Adrenal gland (tissue), 12 donors: Measurements from ENCODE around the gene C6orf47. TPM values are rescaled to one million over a fixed set of nuclear protein-coding genes. Genes with fewer than 3 reads are reported as not detected.

Source experiments
- DNase-seq, 7 donors: peaks; one replicate each; pipeline ENCODE4 v3.0.0-alpha.2; 2019 to 2020
- H3K27ac ChIP-seq, 5 donors: fragments of 200-600 bp; sonication (generic) in 4 of 5; 1 replicate in 3 of 5; 2 replicates in 2 of 5; pipeline versions ENCODE4 v1.5.1 to v1.8.0; 2016 to 2020; ENCODE audit warnings: mild to moderate bottlenecking in 1 of 5
- H3K27me3 ChIP-seq: fragments of 200-600 bp; 2 replicates; pipeline ENCODE4 v1.8.0; 2021
- H3K36me3 ChIP-seq, 2 donors: fragments of 200-600 bp; replicated peaks in 1 of 2; 1 replicate in 1 of 2; 2 replicates in 1 of 2; pipeline versions ENCODE4 v1.5.1 to v1.8.0; 2018 to 2022
- H3K4me1 ChIP-seq, 2 donors: fragments of 200-600 bp; replicated peaks in 1 of 2; 1 replicate in 1 of 2; 2 replicates in 1 of 2; pipeline versions ENCODE4 v1.5.1 to v1.8.0; 2018 to 2021
- H3K4me3 ChIP-seq, 4 donors: fragments of 200-600 bp; sonication (generic) in 3 of 4; one replicate each; pipeline ENCODE4 v1.5.1; 2016 to 2018
- H3K9me3 ChIP-seq, 3 donors: fragments of 200-600 bp; sonication (generic) in 1 of 3; replicated peaks in 1 of 3; 1 replicate in 2 of 3; 2 replicates in 1 of 3; pipeline versions ENCODE4 v1.5.1 to v1.8.0; 2016 to 2021
- CTCF ChIP-seq, 6 experiments: fragments of 450-650 bp in 4 of 6; fragments of 200-600 bp in 2 of 6; sonication (generic) in 1 of 6; IDR thresholded peaks; 1 replicate in 5 of 6; 2 replicates in 1 of 6; pipeline versions ENCODE4 v1.5.1 to v1.8.0; 2016 to 2021; ENCODE audit warnings: antibody characterized with exemption in 6 of 6, mild to moderate bottlenecking in 2 of 6, moderate library complexity in 1 of 6
- POLR2A ChIP-seq, 2 donors: fragments of 450-650 bp; IDR thresholded peaks; one replicate each; pipeline ENCODE4 v1.6.1; 2017; ENCODE audit warnings: antibody characterized with exemption in 2 of 2, mild to moderate bottlenecking in 2 of 2, moderate library complexity in 1 of 2
- WGBS, 4 donors: extraction: QIAGEN DNeasy Blood & Tissue Kit in 2 of 4; methylation state at CpG; one replicate each; pipeline versions ENCODE4 v1.1.5 to v1.1.7; 2013 to 2017; 5-methylcytosine and 5-hydroxymethylcytosine counted together
- intact Hi-C, 2 donors: fragments of 100-400 bp; cut with DNase I; formaldehyde crosslinking; loops; one replicate each; pipeline versions ENCODE4 v1.14.1 to v1.15.0; 2022 to 2023
- polyA plus RNA-seq, 3 donors: library from polyadenylated mRNA; stranded (reverse); fragments of 200-250 nt in 2 of 3; fragments of 350-450 nt in 1 of 3; fragmentation: Illumina TruSeq in 1 of 3; extraction: RNeasy Lipid Tissue Mini Kit (QIAGEN cat#74804) in 1 of 3; gene quantifications; one replicate each; pipeline ENCODE4 v1.2.3, GENCODE V29; 2013 to 2014
- total RNA-seq, 9 donors: library from RNA; depleted of rRNA in 4 of 9; stranded (reverse); fragments of >200 nt in 4 of 9; fragments of 120-200 nt in 1 of 9; fragmentation: NEBNext Ultra II Directional in 1 of 9; extraction: Animal tissue kit (Norgen Biotek cat#: 25700) in 1 of 9; gene quantifications; one replicate each; pipeline versions ENCODE4 v1.1.0 to v1.2.4, GENCODE V29; 2013 to 2023
- donor health status: healthy with polysubstance abuse.
- donor health status: Bipolar disorder and iron deficiency.
- donor health status: DM: yes; HTN: yes; CAD: no.
- donor health status: DM: no; HTN: no; CAD: no.
- donor health status: DM: no; HTN: no; CAD: no.
- donor health status: DM: yes; HTN: yes; CAD: no.

C6orf47 gene
- total and polyA plus RNA-seq, 12 donors: 17.9 to 37.0 (median 26.3) TPM

GRCh38 chr6:31665501-31666336 is 5.1 kb upstream of the C6orf47 start, which contains the start of gene CSNK2B:
CSNK2B (plus strand) TSS chr6:31666080; CDS start chr6:31666832, 752 bp downstream.
- intact Hi-C loops: no loop called here
- TF ChIP-seq POLR2A (IDR thresholded peaks at IDR 0.05) (peak; percentile 40 to 83), CTCF (IDR thresholded peaks at IDR 0.05) (no peak)
- H3K4me1 ChIP-seq: peaks cover 7 to 45% of the 10 kb centered on the region in 2 donors
- H3K27ac ChIP-seq: peak within 1 kb of the TSS; percentile 83 to 96 (median 89)
- no peaks in the 10 kb centered on the region for H3K27me3 ChIP-seq
- peak; percentile 96 to 99 (median 98) for DNase-seq
- H3K9me3 ChIP-seq: no peaks in the 10 kb centered on the region
- H3K4me3 ChIP-seq: peak within 1 kb of the TSS; percentile 69 to 95 (median 88)
- WGBS, 4 donors: 0% methylated on average over 18 to 63 of the region's 63 CpGs
- peaks cover 0 to 48% of the 10 kb centered on the region in 2 donors for H3K36me3 ChIP-seq

- TF ChIP-seq CTCF (IDR thresholded peaks at IDR 0.05) (no peak), POLR2A (IDR thresholded peaks at IDR 0.05) (peak; percentile 35 to 84)
- WGBS, 4 donors: 0 to 1% (median 0%) methylated on average over 33 to 39 of the region's 39 CpGs
- Histone ChIP-seq H3K27me3 (no peaks in the 10 kb centered on the region), H3K36me3 (peaks cover 0 to 40% of the 10 kb centered on the region in 2 donors), H3K9me3 (no peaks in the 10 kb centered on the region), H3K27ac (peak within 1 kb of the TSS; percentile 83 to 96 (median 89)), H3K4me1 (peaks cover 7 to 45% of the 10 kb centered on the region in 2 donors), H3K4me3 (peak within 1 kb of the TSS; percentile 31 to 95 (median 76))
- DNase-seq: peak; percentile 89 to 97 (median 94)
- intact Hi-C loops: no loop called here
Measured at GRCh38 chr6:31664790-31665500, 4.4 kb upstream of the C6orf47 start, which contains the start of gene GPANK1. GPANK1 (minus strand) TSS chr6:31664997; CDS start chr6:31664478, 519 bp downstream.

- H3K4me3 ChIP-seq: peak overlapping the region in 2 of 4 donors; percentile 69 to 95
- no peaks in the 10 kb centered on the region for H3K27me3 ChIP-seq
- peaks cover 0 to 32% of the 10 kb centered on the region in 2 donors for H3K36me3 ChIP-seq
- no peak for TF ChIP-seq CTCF (IDR thresholded peaks at IDR 0.05)
- TF ChIP-seq POLR2A (IDR thresholded peaks at IDR 0.05): no peak
- H3K4me1 ChIP-seq: peaks cover 14 to 51% of the 10 kb centered on the region in 2 donors
- peak in 6 of 7 donors; percentile 48 to 77 (median 58) for DNase-seq
- peak overlapping the region; percentile 83 to 96 (median 89) for H3K27ac ChIP-seq
- intact Hi-C loops: no loop called here
- H3K9me3 ChIP-seq: no peaks in the 10 kb centered on the region
- WGBS, 4 donors: 17 to 30% (median 21%) methylated on average over 12 to 17 of the region's 17 CpGs
Measured at GRCh38 chr6:31663961-31664789, 3.6 kb upstream of the C6orf47 start.
